Right lung (tissue), 5 donors: ENCODE results near the gene SLC25A19. TPM values are rescaled to one million over a fixed set of nuclear protein-coding genes. Genes with fewer than 3 reads are reported as not detected.
"Not testable (repeated sequence)": the region's sequence is repeated elsewhere in the genome, so short reads cannot be mapped to it uniquely, and the experiment has no call there.

Experiments used
- DNase-seq, 2 donors: peaks; one replicate each; pipeline ENCODE4 v3.0.0-alpha.2; 2013
- polyA plus RNA-seq, 5 donors: library from polyadenylated mRNA; unstranded; fragments of 120-200 nt; gene quantifications; one replicate each; pipeline versions ENCODE4 v1.2.1 to v1.2.3, GENCODE V29; 2013; ENCODE audit warnings: inconsistent platforms in 1 of 5, low replicate concordance in 1 of 5; ENCODE audit not compliant: insufficient read length in 5 of 5, insufficient read depth in 1 of 5

Gene SLC25A19
- polyA plus RNA-seq, 5 donors = 5.5 to 8.2 (median 7.6) TPM

DNA sequence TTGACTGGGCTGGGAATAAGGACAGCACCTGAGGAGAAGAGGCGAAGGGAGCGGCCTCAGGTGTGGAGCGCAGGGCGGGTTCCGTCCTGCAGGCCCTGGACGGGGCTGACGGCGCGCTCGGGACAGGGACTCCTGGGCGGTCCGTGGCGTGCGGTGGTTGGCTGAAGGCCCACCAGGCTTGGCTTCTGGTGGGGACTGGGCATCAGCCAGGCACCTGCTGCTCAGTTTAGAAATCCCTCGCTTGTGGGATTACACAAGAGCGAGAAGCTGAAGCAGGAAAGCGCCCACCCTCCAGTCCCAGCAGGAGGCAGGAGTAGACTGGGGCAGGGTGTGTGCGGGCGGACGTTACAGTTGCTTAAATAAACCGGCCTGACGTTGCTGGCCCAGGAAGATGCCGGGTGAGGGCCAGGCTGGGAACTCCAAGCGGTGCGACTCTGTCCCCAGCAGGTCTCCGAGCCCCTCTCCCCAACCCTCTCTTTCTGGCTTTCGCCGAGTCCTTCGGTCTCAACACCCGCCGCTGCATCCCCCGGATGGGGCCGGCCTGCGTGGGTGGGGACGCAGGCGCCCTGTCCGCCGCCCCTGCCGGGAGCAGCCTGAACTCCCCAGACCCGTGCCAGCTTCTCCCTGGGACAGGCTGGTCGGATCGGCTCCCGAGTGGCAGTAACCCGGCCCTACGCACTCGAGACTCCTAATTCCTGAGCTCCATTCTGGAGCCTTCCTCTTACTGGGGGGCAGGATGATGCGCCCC lies 18.8 kb downstream of the SLC25A19 start:
- DNase-seq = peak; percentile 51 to 61

DNA sequence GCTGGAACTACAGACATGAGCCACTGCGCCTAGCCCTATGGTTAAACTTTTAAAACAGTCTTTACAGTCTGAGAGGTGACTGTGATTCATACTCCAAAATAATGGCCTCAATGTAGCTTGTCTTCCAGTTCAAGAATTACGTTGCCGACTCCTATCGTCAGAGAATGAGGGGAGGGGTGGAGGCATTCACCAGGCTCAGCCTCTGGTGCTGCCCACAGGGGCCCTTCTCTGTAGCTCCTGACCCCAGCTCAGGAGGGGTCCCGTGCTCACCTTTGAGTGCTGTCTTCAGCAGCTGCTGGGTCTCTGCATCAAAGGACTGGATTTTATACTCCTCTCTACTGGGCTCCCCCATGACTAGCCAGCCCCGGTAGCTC lies 19.4 kb downstream of the SLC25A19 start:
- no peak for DNase-seq

DNA sequence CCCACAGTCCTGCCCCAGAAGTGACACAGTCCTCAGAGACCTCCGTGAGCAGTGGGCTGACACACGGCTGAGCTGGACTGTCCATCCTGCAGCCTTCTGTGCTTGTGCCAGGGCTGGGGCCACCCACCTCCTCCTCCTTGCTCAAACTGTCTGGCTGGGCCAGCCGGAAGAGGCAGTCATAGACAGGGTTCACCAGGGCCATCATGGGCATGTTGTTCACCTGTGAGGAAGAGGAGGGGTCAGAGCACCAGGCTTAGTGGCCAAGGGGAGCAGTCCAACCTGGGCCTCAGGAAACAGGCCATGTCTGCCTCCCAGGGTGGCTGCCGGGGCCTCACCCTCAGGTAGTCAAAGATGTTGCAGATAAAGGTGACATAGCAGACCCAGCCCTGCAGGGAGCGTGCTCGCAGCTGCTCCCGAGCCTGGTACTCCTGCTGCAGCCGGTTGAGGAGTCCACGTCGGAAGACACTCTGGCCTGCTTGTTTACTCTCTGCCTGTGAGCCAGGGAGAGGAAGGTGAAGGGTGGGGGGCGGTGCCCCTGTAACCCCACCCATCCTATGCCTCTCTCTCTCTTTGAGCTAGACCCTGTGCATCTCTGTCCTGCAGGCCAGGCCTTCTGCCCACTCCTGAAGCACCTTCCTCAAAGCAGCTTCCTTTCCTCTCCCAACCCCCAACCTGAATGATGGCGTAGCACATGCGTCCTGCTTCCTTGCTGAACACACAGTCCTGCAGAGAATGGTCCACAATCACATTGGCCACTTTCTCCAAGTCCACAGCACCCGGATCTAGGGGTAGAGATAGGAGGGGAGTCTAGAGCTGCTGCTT lies 21.6 kb downstream of the SLC25A19 start:
- no peak for DNase-seq

DNA sequence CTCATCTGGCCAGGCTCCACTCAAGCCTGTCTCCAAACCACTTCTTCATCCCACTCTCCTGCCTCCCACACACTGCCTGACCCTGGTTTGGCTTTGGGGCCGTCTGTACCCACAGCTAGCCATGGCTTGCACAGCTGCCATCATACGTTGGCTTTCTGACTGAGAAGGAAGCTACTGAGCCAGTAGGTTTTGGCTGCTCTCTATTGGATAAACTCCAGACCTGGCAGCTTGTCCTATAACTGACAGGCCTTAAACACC lies 22.2 kb downstream of the SLC25A19 start:
- DNase-seq = no peak

DNA sequence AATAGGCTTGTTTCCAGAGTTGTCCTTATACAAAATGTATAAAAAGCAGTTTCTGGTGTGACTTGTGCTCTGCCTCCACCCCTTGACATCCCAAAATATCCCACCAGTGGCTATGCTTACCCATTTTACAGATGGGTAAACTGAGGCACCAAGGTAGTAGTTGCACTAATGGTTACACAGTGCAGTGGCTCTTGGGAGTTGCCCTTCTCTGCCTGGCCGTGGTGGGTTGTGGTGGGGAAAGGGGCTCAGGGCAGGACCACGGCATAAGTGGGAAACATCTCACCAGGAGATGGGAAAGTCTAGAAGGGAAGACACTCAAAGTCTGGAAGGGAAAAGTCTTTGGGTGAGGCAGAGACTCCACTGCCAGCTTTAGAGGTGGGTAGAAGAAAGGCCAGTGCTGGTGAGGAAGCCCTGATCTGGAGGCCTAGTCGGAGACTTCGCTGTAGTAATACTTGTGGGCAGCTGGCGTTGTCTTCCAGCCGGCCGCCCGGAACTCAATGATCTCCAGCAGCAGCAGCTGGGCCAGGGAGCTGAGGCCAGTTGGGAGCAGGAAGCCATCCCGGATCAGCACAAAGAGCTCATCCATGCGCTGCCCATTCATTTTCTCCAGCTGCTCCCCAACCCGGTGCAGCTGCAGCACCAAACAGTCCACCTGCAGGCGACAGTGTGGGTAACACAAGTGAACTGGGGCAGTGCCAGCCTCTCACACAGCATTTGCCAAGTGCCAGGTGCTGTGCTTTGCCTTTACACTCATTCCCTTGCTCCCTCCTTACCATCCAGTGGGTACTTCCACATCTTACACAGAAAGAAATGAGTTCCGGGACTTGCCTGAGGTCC lies 22.7 kb downstream of the SLC25A19 start:
- DNase-seq = no peak

DNA sequence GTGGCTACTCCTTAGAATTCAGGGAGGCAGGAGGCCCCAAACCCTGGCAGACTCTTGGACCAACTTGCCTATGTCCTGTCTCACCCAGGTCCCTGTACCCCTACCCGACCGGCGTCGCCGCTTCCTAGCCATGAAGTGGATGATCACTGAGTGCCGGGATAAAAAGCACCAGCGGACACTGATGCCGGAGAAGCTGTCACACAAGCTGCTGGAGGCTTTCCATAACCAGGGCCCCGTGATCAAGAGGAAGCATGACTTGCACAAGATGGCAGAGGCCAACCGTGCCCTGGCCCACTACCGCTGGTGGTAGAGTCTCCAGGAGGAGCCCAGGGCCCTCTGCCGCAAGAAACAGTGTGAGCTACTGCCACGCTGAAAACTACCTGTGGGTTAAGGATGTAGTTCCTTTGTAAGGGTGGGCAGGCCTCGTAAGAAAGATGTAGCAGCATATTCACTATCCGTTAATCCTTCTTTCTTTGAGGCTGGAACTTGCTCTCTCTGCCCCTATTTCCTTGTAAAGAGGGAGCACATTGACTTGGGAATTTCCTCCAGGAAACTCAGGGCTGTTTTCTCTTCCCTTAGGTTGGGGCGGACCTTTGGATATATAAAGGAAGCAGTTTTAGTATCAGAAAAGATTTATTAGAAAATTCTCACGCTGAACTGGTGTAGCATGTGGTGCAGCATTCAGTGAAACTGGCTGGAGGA lies 23.5 kb downstream of the SLC25A19 start:
- no peak for DNase-seq

DNA sequence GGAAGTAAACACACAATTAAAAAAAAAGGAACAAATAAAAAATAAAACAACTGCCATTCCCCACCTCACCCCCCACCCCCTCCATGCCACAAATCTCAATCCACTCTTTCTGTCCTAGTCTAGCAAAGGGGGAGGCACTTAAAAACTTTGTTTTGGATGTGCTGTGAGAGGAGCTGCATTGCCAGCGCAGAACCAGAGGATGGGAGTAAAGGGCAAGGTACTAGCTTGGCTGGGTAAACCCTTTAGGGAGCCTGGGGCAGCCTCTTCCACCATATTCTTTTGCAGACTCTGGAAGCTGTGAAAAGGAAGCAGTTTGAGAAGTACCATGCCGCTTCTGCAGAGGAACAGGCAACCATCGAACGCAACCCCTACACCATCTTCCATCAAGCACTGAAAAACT lies 26.2 kb downstream of the SLC25A19 start:
- no peak for DNase-seq

DNA sequence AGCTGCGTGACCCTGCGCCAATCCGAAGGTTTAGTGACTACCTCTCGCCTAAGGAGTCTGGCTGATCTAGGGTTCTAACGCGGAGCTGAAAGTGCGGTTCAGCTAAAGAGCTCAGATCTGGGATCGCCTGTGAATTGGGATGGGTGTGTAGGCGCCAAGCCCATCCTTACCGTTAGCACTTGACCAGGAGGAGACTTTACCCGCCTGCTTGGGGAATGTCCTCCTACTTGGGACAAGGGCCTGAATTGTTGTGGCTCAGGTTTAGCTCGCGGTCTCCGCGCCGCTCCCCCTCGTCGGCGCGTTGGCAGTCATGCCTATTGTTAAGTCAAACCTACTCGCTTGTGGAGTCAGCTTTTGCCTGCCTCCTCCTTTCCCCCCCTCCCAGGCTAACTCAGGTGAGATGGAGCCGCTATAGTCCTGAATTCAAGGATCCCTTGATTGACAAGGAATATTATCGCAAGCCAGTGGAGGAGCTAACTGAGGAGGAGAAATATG lies 27.1 kb downstream of the SLC25A19 start:
- no peak for DNase-seq

DNA sequence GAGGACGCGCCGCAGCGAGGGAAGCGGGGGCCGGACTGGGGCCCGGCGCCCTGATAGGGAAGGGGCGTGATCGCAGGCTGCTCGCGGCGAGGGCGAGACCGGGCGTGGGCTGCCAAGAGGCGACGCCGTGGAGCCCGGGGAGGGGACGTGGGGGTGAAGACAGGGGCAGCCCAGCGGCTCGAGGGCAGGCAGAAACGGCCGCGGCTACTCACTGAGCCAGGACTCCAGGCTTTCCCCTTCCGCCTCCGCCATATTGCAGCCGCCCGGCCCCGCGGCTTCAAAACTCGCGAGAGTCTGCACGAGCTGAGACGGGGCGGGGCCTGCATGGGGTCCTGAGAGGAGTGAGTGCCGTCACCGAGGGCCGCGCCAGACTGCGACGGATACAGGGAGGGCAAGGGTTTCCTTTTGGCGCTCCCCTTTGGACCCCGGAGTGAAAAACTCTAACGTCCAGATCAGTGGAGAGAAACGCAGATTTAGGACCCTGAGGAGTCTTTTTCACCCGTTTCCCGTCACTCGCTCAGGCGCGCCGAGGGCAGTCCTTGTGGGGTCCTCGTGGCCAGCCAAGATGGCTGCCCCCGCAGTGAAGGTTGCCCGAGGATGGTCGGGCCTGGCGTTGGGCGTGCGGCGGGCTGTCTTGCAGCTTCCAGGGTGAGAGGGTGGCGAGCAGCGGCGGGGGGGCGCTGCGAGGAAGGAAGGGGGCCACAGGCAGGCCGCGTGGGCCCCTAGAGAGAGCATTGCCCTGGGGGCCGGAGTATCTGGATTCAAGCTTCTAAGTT lies 27.7 kb downstream of the SLC25A19 start, which contains the start of the genes GGA3 and MRPS7:
Gene GGA3, minus strand, starts transcription at position 271 of the 776 bp plus-strand sequence. Its CDS starts 19 bp downstream, at position 252.
Gene MRPS7, plus strand, starts transcription at position 544 of the 776 bp plus-strand sequence. Its CDS starts 22 bp downstream, at position 566.
- DNase-seq = peak; percentile 96

DNA sequence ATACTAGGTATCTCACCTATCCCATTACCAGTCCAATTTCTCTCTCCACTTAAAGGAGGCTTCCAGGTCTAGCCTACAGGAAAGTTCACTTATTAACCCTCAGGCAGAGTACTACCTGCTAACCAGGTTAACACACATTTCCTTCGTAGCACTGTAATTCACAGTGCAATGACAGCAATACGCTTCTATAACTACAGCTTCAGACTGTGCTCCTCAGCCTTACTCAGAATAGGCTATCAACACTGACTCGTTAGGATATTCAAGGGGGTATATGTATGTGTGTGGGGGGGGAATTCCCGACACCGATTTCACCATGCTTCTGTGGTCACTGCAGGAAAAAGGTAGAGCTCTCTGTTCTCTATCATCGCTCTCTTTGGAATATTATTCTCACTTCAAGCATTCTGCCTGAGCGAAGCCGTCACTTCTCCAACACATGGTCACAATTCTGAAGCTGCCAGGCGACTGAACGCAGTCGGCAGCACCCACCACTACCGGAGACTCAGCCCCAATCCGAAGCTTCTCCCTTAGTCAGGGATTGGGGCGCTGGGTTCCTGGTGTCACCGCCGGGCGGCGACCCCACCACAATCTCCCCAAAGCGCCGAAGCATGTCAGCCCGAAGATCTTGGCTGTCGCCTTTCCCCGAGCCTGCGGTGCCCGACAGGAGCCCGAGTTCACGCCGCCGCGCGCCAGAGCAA lies 28.4 kb downstream of the SLC25A19 start:
- no peak for DNase-seq

DNA sequence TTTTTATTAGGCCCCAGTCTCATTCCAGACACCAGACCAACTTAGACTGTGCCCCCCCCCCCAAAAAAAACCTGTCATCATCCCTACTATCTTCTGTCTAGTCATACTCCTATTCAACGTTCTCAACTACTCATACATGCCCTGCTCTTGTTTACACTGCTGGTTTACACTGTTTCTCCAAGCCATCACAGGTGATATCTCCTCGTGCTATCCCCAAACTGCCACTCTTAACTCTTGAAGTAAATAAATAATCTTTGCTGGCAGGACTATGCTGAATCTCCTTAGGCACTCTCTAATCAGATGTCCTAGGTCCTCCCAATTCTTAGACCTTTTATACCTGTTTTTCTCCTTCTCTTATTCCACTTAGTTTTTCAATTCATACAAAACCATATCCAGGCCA lies 32.0 kb downstream of the SLC25A19 start:
- DNase-seq = not testable (repeated sequence)

DNA sequence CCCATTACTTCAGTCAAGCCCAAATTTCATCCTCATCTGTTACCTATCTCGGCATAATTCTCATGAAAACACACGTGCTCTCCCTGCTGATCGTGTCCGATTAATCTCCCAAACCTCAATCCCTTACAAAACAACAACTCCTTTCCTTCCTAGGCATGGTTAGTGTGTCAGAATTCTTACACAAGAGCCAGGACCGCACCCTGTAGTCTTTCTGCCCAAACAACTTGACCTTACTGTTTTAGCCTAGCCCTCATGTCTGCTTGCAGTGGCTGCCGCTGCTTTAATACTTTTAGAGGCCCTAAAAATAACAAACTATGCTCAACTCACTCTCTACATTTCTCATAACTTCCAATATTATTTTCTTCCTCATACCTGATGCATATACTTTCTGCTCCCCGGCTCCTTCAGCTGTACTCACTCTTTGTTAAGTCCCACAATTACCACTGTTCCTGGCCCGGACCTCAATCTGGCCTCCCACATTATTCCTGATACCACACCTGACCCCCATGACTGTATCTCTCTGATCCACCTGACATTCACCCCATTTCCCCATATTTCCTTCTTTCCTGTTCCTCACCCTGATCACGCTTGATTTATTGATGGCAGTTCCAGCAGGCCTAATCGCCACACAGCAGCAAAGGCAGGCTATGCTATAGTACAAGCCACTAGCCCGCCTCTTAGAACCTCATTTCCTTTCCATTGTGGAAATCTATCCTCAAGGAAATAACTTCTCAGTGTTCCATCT lies 33.1 kb downstream of the SLC25A19 start:
- not testable (repeated sequence) for DNase-seq

DNA sequence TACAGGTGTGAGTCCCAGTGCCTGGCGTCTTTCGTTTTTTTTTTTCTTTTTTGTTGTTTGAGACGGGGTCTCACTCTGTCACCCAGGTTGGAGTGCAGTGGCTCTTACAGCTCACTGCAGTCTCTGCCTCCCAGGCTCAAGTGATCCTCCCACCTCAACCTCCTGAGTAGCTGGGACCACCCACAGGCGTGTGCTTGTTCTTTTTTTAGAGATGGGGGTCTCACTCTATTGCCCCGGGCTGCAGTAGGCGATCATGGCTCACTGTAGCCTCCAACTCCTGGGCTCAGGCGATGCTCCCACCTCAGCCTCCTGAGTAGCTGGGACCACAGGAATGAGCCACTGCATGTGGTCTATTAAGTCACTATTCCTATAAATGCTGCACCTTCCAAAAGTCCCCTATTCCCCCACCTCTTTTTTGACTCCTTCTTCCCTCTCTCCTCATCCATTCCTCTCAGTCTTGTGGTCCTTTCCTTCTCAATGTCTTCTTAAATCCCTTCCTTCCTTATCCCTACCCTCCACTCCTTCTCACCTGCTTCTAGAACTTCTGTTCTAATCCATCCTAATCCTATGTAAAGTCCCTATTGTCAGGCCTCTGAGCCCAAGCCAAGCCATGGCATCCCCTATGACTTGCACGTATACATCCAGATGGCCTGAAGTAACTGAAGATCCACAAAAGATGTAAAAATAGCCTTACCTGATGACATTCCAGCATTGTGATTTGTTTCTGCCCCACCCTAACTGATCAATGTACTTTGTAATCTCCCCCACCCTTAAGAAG lies 37.0 kb downstream of the SLC25A19 start:
- no peak for DNase-seq

DNA sequence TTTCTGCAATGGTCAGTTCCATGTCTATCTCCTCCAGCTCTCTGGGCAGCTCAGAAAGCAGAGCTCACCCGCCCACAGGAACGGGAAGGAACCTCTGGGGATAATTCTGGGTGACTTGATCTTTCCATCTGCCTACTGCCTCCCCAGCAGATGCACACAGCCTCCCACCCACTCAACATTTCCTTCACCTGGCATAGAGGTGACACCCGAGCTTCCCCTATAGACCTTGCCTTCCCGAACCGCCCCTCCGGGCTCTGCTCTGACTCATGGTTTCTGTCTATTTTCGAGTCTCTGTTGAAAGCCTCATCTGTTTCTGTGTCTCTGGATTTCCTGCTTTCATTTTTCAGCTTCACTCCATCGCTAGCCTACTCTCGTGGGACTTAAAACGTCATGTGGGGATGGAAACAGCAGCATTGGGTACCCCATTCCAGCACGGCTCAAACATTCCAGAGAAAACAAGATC lies 39.2 kb downstream of the SLC25A19 start:
- no peak for DNase-seq

DNA sequence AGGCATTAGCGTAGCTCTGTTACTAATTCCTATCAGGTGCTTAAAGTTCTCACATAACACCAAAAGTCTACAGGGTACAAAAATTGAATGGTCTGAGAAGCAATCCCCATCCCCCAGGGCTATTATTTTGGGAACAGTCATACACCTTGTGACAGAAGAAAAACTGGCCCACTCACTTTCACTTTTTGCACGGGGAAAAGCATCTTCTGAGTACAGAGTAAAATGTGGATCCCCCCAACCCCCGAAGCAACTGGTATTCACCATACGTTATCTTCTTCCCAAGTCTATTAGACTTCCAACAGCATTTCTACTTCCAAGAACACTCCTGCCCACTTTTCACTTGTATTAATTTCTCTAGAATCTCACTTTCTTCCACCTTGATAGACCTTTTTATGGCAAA lies 39.7 kb downstream of the SLC25A19 start:
- DNase-seq = no peak

DNA sequence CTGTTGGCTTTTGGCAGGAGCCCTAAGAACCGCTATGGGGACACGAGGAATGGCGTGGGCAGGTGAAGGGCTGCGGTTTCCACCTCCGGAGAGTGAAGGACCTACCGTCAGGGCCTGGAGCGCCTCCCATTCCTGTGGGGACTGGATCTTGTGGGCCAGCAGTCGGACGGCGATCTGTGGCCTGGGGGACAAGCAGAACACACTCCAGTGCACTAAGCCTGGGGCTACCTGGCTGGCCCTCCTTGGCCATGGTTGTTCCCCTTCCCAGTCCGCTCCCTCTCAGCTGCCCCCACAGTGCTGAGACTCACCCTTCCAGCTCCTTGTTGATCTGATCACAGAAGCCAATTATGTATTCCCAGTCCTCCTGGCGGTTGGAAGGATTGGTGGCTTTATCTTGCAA lies 42.8 kb downstream of the SLC25A19 start:
- DNase-seq = no peak

DNA sequence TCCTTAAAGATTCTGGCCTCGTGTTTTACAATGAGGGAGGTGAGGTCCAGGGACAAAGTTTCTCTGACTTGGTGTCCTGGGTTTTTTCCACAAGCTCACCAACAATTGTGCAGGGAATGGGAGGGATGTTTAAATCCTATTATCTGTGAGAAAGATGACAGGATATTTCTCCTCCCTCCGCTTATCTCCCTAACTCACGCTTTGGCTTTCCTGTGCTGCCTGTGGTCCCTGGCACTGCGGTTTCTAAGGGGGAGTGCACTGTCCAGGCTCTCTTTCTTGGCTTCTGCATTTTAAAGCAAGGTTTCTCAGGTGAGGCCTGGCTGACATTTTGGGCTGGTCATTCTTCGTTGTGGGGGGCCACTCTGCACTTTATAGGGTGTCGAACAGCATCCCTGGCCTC lies 44.2 kb downstream of the SLC25A19 start:
- DNase-seq = no peak

DNA sequence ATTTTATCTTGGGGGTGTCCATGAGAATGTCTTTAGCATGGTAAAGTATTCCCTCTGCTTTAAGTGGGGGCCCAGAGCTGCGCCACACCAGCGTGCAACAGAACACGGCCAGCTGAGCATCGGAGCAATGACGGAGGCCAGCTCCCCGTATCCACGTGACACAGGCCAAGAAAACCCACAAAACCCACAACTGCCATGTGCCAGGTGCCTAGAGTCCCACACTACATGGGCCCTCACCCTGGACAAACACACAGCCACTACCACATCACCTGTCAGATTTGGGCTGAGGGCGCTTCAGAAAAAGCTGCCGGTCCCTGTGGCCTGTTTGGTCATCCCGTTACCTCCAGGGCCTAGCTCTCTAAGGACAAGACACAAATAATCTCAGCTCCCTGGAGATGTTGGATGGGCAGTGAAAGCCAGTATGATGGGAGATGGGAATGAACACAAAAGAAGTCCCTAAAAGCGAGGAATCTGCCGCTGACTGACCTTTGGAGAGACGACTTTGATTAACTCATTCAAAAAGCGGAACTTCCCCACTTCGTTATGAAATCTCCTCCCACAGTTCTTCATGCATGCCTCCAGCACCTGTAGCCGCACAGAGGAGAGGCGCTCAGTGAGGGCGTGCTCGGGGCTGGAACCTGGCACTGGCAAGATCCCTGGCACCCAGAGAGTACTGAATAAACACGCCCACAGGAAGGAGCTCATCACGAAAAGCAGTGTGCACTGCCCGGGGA lies 44.9 kb downstream of the SLC25A19 start:
- no peak for DNase-seq
